HTERT RPE-1 (cell line): Measurements from ENCODE around the gene ADARB2.
"Not testable (repeated sequence)": the region's sequence is repeated elsewhere in the genome, so short reads cannot be mapped to it uniquely, and the experiment has no call there.

ENCODE experiments used
- in situ Hi-C: fragments of 300-500 bp; cut with MboI; formaldehyde crosslinking; loops from 4 replicates; pipeline ENCODE4 v1.14.3; 2020; ENCODE audit warnings: low sequenced_read_pairs

The ADARB2 gene

DNA sequence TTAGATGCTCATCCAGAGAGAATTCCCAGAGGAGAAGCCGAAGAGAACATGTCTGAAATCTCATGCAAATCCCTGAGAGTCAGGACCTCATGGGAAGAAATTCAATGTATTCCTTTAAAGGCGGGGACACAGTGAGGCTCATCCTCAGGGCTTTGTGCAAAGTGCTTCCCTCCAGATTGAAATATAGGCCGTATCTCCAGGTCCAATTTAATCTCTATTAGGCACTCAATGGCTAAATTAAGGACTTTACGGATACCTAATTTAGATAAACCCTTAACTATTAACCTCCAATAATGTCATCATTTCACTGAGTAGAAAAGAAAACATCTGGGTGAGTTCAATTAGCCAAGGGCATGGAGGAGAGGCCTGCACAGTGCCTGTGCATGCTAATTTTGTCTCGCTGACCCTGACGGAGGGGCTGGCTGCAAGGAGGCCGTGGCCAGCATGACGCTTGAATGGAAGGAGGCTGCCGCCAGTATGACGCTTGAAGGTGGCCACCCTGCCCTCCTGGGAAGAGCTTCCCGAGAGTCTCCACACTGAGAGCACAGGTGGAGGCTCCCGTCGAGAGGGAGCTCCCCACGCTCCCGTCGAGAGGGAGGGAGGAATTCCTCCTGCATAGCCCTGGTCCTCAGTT lies 287.6 kb downstream of the ADARB2 start:
- in situ Hi-C loops: no loop called here

DNA sequence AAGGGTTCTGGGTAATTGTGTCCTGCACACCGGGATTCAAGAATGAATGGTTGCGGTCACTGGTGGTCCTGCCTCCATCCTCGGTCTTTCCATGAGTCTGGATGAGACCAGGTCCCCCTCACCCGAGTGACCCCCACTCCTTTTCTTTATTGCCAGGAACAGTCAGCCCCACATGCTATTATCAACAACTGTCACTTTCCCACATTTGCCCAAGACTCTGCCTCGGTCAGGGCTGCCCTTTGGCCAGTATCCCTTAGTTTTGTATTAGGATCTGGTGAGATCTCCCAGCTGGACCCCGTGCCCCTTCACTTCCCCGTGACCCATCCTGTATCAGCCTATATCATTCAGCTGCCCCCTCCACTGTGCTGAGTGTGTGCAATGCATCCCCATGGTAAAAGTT lies 288.3 kb downstream of the ADARB2 start:
- in situ Hi-C loops: no loop called here

DNA sequence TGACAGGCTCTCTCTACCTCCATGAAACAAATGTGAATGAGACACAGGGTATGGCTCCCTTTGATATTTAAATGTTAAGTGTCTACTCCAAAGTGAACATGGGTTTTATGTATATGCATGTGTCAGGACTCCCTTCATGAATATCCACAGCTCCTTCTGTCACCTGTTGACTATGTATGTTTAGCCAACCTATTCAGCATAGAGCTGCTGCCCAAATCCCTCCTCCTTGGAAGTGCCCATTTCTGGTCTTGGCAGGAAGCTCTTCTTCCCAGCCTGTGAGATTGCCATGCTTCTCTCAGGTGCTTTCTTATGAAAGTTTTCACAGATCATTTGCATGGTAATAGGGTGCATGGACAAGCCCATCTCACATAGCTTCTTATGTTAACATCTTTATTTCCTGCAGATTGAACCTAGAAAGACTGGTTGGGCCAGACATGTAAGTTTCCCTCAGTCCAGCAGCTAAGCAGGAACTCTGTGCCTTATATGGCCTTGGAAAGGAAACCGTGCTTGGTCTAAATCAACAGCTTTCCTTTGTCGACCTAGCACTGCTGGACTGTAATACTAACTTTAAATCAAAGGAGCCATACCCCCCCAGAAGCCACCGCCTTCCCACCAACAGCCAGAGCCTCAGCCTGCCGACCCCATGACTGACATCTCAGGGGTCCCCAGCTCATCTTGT lies 288.9 kb downstream of the ADARB2 start:
- in situ Hi-C loops: no loop called here

DNA sequence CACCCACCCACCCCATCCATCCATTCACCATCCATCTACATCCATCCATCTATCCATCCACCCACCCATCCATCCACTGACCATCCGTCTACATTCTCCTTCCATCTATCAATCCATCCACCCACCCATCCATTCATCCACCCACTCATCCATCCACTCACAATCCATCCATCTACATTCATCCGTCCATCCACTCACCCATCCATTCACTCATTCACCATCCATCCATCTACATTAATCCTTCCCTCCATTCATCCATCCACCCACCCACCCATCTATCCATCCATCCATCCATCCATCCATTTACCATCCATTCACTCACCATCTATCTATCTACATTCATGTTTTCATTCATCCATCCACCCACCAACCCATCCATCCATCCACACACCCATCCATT lies 292.5 kb downstream of the ADARB2 start:
- in situ Hi-C loops: no loop called here

DNA sequence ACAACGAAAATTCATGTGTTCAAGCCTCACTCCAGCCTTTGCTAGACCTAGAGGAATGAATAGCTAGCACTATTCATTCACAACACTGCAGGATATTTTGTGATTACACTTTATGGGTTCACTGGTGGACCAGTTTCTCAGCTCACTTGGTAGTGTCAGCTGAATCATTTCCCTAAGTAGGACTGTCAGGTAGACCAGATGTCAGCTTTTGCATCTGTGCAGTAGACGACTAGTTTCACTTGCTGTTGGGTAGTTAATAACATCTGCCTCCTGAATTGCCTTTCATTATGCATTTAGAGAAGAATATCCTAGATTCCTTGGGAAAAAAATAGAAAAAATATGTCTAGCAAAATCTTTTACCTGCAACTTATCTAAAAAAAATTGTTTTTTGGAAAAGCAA lies 296.4 kb downstream of the ADARB2 start:
- in situ Hi-C loops: no loop called here

DNA sequence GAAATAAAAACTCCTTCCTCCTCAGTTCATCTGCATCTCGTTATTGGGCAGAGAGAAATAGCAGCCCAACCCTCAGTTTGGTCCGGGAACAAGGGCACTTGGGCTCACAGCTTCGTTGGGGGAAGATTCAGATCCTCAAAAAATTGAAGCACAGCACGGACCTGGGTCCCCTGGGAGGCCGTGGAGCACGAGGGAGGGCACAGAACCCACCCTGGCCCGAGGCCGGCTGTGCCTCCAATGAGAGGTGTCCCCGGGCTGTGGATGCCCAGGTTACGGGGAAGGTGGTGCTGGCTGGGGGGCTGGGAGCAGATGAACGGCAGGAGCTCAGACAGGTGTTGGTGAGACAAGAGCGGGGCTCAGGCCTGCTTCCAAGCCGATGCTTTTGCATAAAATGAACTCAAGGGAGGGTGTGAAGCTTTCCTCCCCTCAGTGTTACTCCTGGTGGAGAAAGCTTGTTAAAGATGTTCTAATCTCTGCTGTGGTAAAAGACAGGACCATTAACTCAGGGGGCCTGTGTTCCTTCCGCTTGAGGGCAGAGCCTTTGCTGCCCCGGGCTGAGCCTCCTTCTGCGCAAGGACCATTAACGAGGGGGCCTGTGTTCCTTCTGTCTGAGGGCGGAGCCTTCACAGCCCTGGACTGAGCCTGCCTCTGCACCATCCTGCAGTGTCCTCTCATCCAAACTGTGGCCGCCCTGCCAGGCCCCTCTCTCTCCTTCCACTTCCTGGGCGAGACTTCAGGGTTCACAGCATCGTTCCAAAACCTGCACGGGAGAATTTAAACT lies 302.2 kb downstream of the ADARB2 start:
- in situ Hi-C loops: no loop called here

DNA sequence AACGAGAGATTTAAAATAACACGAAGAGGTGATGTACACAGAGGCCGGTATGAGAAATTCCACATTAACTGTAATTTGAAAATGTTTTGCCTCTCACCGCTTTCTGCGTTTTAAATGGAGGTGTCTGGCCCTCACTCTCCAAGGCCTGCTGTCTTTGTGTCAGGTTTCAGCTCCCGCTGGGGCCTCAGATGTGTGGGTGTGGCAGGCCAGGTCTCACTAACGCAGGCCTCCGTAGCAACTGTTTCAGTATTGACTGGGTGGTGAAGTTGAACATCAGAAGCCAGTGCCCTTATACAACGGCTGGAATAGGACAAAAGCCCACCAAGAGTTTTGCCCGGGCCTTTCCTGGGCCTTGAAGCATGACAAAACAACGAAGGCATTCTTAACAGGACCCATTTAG lies 303.1 kb downstream of the ADARB2 start:
- in situ Hi-C loops: no loop called here

DNA sequence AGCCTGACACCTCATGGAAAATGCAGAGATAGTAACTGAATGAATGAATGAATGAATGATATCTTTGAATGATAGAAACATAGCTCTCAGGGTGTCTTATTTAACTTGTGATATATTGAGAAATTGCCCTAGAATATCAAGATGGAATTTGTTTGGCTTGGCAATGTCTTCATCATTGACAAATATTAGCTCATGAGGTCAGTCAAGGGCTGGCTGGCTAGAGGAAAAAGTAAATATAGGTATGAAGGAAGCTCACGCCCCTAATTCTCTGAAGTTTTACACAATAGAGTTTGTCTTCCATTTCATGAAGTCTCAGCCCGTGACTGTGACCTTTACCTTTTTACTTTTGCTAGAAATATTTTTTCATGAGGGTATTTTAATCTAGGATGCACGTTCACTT lies 305.2 kb downstream of the ADARB2 start:
- in situ Hi-C loops: no loop called here

DNA sequence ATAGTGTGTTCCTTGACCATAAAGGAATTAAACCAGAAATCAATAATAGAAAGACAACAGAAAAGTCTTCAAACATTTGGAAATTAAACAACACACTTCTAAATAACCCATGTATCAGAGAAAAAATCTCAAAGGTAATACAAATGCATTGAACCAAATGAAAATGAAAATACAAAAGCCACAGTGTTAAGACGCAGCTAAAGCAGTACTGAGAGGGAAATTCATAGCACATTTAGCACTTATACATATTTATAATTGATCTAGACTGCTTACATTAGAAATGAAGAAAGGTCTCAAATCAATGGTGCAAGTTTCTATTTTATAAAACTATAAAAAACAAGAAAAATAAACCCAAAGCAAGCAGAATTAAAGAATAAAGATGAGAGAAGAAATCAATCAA lies 306.1 kb downstream of the ADARB2 start:
- in situ Hi-C loops: no loop called here

DNA sequence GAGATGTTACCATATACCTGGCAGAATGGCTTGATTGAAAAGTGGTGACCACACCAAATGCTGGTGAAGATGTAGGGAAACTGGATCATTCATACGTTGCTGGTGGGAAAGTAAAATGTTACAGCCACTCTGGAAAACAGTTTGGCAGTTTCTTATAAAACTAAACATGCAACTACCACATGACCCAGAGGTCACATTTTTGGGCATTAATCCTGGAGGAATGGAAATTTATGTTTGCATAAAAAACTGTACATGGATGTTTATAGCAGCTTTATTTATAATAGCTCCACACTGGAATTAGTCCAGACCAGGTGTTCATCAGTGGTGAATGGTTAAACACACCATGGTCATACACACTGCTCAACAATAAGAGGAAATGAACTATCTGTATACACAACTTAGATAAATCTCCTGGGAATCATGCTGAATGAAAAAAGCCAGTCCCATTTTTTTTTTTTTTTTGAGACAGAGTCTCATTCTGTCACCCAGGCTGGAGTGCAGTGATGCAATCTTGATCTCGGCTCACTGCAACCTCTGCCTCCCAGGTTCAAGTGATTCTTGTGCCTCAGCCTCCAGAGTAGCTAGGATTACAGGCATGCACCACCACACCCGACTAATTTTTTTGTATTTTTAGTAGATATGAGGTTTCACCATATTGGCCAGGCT lies 309.7 kb downstream of the ADARB2 start:
- in situ Hi-C loops: not testable (repeated sequence)

DNA sequence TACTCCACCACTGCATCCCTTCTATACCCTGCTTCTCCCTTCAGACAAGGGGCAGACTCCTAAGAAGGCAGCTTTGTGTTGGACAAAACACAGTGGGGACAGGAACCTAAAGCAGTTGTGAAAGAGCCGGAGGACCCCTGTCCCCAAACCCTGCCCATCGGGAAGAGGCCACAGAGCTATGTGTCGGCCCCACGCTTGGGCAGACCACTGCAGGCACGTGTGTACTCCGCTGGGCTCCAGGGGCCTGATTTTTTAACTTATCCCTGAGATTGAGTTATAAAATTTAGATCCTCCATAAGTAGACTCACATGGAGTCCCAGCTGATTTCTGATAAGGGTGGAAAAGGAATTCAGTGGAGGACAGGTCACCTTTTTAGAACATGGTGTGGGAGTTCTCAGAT lies 310.5 kb downstream of the ADARB2 start:
- in situ Hi-C loops: no loop called here

DNA sequence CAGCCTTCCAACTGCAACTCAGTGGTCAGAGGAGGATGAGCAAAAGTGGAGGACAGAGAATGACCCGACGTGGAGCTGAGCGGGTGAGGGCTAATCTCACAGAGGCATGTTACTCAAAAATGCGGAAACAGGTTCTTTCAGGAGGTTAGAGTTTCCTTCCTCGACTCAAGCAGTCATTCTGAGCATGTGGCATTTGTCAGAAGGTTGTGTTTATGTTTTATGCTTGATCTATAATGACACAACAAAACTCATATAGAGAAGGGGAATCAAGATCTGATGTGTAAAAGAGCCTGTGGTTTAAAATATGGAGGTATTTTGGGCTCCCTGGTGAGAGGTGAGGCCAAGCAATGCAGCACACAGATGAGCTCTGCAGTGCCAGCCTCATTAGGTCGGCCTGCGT lies 311.4 kb downstream of the ADARB2 start:
- in situ Hi-C loops: no loop called here

DNA sequence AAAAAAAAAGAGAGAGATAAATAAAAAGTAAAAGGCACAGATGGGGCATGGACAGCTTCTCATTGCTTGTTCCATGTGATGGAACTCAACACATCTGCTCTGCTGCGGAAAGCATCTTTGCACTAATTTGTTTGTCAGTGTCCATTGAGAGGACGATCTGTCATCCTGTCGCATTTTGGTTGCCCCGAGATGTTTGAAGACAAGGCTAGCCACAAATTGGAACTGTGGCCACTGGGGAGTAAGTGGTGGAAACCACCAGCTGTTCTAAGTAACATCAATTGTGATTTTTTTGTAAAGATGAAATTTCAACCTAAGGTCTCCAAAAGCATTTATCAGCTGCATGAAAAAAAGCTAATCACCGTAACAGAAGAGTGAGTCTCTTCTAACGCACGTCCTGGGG lies 312.7 kb downstream of the ADARB2 start:
- in situ Hi-C loops: no loop called here

DNA sequence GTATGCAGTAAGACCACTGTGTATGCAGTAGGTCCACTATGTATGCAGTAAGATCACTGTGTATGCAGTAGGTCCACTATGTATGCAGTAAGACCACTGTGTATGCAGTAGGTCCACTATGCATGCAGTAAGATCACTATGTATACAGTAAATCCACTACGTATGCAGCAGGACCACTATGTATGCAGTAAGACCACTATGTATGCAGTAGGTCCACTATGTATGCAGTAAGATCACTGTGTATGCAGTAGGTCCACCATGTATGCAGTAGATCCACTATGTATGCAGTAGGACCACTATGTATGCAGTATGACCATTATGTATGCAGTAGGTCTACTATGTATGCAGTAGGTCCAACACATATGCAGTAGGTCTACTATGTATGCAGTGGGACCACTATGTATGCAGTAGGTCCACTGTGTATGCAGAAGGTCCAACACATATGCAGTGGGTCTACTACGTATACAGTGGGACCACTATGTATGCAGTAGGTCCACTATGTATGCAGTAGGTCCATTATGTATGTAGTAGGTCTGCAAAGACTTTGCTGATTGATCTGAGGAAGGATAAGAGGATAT lies 313.6 kb downstream of the ADARB2 start:
- in situ Hi-C loops: no loop called here

DNA sequence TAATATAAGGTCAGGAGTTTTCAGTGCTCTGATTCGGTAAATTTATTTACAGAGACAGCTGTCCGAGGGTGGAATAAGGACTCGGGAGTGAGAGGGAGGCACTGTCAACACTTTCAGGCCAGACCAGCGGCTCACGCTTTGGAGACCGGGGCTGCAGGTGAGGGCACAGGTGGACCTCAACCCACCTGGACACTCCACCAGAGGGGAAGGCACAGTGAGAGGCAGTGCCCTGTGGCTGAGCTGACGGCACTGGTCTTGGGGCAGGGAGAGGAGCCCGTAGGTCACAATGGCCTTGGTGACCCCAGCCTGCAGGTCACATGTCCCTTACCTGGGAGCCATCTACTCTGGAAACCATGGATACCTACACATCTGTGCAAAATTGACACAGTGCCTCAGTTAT lies 315.1 kb downstream of the ADARB2 start:
- in situ Hi-C loops: no loop called here

DNA sequence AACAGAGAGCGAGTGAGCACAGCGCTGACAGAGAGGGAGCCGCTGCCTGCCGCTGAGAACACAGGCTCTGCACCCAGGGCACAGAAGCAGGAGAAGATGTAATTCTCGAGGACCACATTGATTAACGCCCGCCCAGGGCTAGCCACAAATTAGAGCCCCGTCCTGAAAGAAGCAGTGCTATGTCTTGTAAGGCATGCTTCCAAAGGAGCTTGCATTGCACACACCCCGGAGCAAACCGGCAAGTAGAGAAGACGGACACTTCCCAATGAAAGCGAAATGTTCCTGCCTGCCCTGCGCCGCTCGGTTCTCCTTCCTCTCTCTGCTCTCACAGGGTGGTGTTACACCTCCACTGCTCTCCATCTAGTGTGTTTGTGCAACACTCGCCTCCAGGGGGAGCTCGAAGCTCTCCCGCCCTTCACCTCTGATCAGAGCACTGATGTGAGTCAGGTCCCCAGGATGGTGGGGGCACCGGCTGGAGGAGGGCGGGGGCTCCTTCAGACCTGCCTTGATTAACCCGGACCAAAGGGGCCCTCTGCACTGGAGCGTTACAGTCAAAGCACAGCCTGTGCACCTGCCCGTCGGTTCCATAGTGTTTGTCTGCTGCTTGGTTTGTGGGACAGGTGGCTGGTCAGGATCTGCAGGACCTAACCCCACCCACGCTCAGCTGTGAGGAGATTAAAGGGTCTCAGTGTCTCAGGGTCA lies 316.5 kb downstream of the ADARB2 start:
- in situ Hi-C loops: no loop called here

DNA sequence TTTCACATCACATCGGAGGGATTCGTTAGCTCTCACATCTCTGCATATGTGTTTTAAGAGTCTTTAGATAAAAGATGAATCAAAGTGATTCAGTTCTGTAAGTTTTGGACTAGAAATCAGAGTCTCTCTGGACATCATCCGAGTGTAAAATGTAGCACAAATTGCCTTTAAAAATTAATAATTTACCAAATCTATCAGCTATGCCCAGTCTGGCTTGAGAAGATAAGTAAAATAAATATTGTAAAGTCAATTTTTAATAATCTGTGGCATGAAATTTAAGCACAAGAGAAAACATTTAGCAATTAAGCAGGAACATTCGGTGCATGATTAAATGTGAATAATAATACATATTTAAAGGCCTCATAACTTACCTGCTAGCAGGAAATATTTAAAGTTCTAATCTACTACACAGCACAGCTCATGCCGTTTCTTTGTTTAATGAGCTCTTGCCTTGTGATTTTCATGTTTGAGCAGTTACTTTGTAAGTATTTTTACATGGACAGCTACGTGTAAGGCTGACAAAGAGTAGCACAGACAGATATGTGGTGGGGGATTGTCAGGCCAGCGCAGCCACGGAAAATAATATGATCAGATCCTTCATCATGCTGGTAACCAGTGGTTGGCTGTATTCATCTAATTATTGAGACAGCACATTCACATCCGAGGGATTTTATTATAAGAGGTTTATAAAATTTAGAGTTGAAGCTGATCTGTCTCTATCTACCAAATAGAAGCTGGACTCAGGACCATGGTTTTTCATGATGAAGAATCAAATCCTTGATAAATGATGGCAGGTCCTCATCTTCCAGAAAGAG lies 317.3 kb downstream of the ADARB2 start:
- in situ Hi-C loops: no loop called here

DNA sequence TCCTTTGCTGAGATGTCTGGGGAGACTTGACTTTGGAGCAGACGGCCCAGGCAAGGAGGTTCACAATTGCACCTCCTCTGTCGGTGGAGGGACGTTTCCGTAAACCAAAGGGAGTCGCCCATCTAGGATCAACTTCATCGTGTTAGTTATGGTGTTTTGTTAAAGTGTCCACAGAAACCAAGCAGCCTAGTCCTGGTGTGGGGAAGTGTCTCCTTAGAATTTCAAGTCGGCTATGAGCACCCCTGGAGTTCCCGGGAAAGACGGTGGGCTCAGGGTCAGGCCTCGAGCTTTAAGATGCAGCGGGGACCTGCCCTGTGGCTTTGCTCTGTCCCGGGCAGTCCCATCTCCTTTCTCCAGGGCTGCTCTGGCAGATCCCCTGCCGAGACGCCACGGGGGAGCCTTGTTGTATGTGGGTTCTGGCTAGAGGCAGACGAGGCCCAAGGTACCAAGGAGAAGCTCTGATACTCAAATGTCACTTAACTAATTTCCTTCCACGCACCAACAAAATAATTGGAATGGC lies 319.2 kb downstream of the ADARB2 start:
- in situ Hi-C loops: no loop called here

DNA sequence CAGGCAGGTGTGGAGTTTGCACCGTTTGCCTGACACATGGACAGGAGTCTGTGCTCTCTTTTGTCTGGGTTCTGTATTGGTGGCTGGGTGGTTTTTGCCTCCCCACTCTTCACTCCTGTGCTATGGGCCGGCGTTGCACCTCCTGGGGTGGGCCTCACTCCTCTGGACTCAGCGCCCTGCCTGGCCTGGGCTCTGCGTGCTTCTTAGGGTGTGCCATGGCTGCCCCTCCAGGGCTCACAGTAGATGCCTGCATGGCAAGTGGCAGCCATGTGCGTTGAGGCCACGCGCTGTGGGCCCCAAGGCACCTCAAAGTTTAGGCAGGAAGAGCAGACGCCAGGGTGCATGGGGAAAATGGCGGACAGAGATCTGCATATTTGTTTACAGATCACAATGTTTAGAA lies 319.8 kb downstream of the ADARB2 start:
- in situ Hi-C loops: no loop called here
